ENCODE measurements around the gene LGR5.

Gene LGR5

GRCh38 chr12:71503579-71504391 lies 64.2 kb downstream of the LGR5 start:
- H3K27ac ChIP-seq, result no peak overlapping the region

GRCh38 chr12:71504476-71504875 lies 64.9 kb downstream of the LGR5 start:
- no peak for TF ChIP-seq ZFX (IDR thresholded peaks at IDR 0.05)
- no peak for TF ChIP-seq CTCF (conservative IDR thresholded peaks at IDR 0.05)
- no peak overlapping the region for H3K27ac ChIP-seq

More at GRCh38 chr12:71503579-71504391, 64.2 kb downstream of the LGR5 start:
- TF ChIP-seq CTCF (conservative IDR thresholded peaks at IDR 0.05) (no peak), ZFX (IDR thresholded peaks at IDR 0.05) (no peak)

GRCh38 chr12:71509705-71510104 lies 70.1 kb downstream of the LGR5 start:
- H3K27ac ChIP-seq, result no peak overlapping the region
- TF ChIP-seq ZFX (IDR thresholded peaks at IDR 0.05), result no peak
- no peak for TF ChIP-seq CTCF (conservative IDR thresholded peaks at IDR 0.05)

- no peak overlapping the region for H3K27ac ChIP-seq
- TF ChIP-seq CTCF (conservative IDR thresholded peaks at IDR 0.05) (no peak), ZFX (IDR thresholded peaks at IDR 0.05) (no peak)
Measured at GRCh38 chr12:71517145-71517846, 77.7 kb downstream of the LGR5 start.

- no peak for TF ChIP-seq CTCF (conservative IDR thresholded peaks at IDR 0.05)
Measured at GRCh38 chr12:71521125-71521524, 81.5 kb downstream of the LGR5 start.

GRCh38 chr12:71524626-71525025 lies 85.0 kb downstream of the LGR5 start:
- TF ChIP-seq ZFX (IDR thresholded peaks at IDR 0.05) (no peak), CTCF (conservative IDR thresholded peaks at IDR 0.05) (no peak)
- no peak overlapping the region for H3K27ac ChIP-seq

More at GRCh38 chr12:71521125-71521524, 81.5 kb downstream of the LGR5 start:
- no peak overlapping the region for H3K27ac ChIP-seq

- no peak for TF ChIP-seq CTCF (conservative IDR thresholded peaks at IDR 0.05)
- TF ChIP-seq ZFX (IDR thresholded peaks at IDR 0.05), result no peak
- H3K27ac ChIP-seq, result no peak overlapping the region
Measured at GRCh38 chr12:71533703-71534102, 94.1 kb downstream of the LGR5 start.

Measured in C4-2B (cell line).